CD4-positive, alpha-beta T cell treated with Interleukin-10 for 1 hour (primary cell): ENCODE results near the gene ASB2.
A peak's percentile ranks its signal among the peaks of the same experiment; 100 is the strongest.

Experiments
- DNase-seq: peaks from one replicate; pipeline ENCODE4 v3.0.0-alpha.2; 2020

The ASB2 gene

DNA sequence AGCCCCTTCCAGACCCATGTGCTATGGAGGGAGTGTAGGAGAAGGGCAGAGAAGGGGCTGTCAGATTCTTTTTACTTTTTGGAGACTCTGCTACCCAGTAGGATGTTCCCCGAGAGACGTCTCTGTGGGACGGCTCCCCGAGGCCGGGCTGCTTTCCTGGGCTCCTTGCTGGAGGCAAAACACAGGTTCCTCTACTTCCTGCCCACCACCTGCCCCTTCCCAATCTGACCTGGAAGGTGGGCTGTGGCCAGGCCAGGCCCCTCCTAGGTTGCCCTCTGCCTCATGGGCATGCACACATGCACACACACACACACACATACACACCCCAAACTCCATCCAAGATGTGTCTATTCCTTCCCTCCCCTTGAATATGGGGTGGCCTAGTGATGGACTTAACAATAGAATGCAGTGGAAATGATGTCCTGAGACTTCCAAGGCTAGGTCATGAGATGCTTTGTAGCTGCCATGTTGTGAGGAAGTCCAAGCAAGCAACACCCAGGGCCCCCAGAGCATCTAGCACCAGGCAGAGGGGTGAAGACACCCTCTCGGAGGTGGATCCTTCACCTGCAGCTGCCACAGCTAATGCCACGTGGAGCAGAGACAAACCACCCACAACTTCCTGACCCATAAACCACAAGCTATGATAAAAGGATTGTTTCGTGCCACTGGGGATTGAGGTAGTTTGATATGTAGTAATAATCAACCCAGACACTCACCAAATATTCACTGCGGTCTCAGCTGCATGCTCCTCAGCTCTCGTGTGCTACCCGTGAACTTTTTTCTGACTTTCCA is 1.6 kb upstream of the ASB2 start:
- peak; percentile 81 for DNase-seq

DNA sequence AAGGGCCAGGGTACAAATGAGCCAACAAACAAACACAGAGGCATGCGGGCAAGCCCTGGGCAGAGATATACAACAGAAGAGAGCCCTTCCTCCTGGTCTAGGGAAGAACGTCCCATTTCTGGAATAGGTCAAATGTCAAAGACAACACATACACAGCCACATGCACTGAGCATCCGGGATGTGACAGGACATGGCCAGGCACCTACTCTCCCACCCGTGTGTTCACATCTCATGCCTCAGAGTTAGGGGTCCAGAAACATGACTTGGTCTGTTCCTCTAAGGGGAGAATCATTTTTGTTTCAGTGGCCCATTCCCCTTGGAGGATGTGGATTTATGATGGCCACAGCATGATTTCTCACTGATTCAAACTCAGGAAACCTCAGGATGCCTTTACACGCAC is 801 bp upstream of the ASB2 start:
- no peak for DNase-seq

DNA sequence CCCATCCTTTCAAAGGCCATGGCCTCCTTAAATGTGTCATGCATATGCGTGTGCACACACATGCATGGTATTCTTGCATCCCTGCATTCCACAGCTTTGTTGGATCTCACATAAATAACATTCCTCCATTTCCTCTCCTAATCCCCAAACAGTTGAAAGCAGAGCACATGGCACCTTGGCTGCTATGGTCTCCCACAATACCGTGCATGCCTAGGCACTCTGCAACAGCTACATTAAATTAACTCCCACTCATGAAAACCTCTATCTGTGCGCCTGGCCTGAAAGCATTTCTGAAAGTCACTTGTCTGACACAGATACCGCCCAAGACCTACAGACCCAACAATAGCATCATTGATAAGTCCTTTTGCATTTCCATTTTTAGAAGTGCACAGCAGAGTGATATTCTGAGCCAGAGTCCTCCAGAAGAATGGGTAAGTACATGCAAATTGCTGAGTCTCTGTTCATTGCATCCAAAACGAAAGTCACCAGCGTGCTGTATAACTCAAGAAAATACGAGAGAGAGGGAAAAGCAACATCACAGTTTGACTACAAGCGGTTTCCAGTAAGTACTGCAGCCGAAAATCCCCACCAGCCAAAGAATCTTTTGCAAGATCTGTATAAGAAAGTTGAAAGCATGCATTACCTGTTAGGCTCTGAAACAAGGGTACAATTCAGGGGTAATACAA is 436 bp downstream of the ASB2 start:
- DNase-seq = no peak

DNA sequence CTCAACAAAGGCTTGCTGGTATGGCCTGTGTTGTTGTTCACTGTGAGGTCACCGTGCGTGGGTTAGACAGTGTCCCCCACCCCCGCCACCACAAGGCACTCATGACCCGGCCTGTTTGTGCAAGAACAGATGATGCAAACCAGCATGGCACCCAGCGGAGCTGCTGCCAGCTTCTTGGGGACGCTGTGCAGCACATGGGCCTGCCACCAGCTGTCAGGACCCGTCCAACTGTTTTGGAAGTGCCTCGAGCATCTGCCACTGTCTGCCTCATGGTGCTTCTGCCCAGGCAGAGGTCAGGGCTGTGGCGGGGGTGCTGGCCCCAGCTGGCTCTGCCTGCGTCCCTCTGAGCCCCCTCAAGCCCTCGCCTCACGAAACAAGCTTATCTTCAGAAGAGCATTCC is 1.5 kb downstream of the ASB2 start:
- no peak for DNase-seq

DNA sequence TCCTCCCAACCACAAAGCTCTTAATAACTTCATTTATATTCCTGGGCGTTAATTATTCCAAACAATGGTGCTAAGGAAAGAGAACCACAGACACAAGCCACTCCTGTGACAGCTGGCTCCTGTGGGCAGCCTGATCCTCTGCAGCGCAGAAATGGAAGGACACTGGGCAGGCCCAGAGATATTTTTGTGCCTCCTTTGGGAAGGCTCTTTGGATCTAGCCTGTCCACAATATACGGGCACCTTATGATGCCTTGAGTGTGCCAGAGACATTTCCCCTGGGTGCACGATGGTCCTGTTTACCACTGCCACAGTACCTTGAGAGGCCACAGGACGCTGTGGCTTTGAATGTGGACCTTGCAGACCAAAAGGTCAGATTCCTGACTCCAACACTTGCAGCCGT is 2.1 kb downstream of the ASB2 start:
- DNase-seq = no peak

DNA sequence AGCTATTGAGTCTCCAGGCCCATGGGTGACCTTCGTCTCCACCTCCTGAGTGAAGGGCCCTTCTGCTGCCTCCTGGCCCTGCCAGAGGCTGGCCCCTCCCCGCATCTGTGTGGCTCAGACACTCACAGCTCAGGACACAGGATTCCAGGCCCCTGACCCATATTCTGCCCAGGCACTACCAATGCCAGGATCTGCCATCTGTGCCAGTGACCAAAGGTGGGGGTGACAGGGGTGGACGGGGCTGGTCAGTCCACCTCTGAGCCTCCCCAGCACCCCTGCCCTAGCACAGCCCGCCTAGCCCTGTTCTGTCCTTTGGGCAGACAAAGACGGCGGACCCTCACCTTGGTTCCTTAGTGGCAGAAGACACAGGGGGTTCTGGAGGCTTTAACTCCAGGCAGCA is 2.8 kb downstream of the ASB2 start:
- DNase-seq = no peak

DNA sequence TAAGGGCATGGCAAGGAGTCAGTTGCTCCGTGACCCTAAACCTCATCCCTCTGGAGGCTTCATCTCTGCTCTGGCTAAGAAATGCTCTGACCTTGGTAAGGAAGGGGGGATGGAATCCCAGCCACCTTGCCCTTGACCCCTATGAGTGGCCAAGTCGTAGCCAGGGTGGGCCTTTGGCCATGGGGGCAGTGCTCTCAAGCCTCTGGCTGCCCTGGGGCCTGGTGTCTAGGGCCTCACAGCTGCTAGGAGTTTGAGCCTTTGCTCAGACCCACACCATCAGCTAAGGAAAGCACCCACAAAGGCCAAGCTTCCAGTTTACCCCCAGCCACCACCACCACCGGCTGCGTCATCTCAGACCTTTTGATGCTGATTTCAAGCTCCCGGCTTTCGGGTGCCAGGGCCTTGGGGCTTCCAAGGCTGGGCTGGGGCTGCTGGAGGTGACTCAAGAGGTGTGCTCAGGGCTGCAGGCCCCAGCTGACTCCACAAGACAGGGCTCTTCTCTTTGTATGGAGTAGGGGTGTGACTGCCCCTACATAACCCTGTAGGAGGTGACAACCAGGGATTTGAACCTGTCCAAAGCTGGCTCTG is 3.7 kb downstream of the ASB2 start:
- DNase-seq = no peak

DNA sequence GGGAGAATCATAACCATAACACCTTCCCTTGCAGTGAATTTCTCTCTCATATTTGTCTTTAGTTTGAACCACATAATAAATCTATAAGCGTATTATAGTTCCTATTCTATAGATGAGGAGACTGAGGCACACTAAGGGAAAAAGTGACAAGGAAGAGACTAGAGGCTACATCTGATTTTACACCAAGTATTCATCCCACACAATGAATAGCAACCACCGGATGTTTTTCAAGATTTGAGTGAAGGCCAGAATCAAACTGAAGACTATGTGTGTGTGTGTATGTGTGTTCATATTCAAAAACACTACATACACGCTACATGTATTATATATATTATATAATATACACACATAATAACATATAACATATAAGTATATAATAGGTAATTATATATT is 4.7 kb downstream of the ASB2 start:
- DNase-seq = no peak

DNA sequence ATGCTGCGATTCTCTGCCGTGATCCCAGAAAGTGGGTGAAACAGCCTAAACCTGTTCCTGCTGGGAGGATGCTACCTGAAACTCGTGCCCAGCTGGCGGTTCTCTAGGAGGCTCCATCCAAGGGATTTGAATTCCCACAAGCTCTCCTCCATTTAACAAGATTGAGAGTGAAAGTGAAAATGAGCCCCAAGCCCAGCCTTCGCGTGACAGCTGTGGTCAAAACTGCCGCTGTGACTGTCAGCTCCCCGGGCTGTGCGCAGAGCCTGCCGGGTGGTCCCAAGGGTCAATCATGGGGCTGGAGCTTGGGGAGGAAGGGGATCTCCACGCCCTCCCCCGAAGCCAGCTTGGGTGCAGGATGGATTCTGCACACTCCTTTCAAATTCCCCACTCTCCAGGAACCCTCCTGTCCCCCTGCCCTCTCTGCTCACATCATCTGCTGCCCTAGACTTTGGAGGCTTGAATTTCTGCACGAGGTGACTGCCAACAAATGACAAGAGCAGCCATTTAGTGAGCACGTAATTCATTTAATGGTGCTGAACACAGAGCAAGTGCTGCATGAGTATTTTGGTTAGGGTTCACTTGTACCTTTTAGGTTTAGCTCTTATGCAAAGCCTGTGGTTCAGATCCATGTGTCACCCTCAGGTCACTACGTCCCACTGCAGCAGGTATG is 5.3 kb downstream of the ASB2 start:
- DNase-seq = peak; percentile 50

DNA sequence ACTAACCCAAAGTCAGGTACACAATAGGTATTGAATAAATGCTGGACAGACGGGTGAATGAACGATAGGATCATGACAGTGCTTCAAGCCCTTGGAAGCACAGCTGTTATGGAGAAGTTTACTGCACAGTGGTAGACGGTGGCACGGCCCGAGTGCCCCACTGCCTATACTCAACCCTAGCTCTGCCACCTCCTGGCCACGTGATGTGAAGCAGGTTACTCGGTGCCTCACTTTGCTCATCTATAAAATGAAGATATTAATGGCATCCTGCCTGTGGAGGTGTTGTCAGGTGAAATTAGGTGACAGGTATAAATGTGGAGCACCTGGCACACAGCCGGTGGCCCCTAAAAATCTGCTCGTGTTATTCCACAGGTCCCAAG is 5.8 kb downstream of the ASB2 start:
- peak; percentile 81 for DNase-seq

DNA sequence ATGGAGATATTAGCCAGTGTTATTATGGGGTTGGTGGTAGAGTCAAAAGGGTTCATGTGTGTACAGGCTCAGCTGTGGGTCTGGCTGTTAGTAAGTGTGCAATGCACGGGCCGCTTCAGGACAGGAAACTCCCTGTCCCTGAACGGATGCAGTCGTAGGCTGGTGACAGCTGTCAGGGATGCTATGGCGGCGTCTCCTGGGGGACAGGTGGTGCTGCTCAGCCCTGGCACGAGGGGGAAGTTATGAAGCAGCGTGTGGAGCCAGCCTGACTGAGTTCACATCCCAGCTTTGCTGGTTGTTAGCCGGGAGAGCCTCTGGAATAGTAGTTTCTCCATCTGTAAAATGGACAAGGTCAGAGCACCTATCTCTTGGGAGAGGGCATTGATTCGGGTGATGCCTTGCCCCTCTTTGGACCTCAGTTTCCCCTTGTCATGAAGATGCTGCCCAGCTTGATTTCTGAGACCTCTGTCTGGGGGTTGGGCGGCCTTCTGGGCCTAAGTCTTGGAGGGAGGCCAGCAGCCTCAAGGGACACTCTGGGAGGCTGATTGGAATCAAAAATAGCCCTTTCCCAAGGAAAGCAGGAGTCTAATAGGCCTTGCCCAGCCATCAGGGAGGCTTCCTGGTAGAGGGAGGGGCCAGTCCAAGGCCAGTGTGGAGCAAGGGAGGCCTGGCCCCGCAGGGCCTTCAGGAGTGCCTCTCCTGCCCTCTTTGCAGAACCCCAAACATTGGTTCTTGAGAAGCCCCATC is 7.1 kb downstream of the ASB2 start:
- DNase-seq = no peak

DNA sequence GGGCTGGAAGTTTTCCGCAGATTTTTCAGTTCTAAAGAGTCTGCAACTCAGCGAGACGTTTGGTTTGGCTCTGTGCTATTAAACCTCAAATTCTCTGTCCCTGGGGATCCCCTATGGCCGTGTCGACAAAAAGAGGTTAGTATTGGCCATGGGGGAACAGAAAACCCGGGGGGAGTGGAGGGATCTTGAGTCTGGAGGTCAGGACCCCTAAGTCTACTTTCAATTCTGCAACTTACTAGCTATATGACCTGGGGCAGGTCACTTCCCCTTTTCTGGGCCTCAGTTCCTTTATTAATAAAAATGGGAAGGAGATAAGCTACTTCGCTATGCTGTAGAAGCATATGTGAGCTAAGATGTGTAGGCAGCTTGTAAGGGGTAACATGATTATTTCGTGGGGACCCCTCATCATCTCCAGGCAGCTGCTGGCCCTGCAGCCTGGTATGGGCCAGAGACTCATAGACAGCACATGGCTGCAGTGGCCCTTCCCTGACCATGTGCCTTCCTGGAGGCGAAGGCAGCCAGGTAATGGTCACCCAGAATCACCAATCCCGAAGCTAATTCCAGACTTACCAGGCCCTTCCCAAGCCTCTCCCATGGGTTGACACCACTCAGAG is 8.6 kb downstream of the ASB2 start:
- no peak for DNase-seq

DNA sequence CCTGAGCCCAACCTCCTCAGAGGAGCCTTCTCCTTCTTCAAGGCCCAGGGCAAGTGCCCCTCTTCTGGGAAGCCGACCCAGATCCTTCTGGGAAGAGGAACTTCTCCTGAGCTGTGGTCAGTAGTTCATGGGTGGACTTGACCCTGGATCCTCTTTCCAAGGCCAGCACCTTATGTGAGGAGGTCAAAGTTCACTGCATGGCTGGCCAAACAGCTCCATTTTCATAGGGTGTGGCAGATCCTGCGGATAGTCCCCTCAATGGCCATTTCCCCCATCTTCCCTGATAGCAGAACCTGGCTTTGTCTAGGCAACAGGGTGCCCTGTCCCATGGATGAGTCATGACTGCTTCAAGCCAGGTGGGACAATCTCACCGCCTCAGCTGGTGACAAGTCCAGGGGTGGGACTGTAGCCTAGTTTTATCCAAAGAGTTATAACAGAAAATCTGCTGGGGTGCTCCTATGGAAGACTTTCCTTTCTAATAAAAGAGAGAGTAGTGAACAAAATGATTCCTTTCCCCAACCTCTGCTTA is 10.4 kb downstream of the ASB2 start:
- DNase-seq = no peak

DNA sequence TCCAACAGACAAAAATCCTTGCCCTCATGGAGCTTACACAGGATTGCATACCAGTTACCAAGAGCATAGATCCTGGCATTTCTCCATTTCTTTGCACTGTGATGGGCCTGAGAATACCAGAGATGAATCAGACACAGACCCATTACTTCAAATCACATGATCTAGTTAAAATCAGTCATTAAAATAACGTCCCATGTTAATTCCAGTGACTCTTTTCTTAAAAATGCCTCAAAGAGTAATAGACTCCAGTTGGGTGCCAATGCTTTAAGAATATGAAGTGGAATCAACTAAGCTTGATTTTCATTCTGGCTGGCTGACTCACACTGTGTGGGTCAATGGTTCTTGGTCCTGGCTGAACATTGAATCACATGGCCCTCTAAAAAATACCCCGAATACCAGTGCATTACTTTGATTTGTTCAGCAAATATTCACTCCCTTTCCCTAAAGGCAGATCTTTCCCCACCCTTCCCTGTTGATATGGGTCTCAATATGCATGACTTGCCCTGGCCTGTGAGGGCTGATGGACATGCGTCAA is 11.0 kb downstream of the ASB2 start:
- DNase-seq = no peak

DNA sequence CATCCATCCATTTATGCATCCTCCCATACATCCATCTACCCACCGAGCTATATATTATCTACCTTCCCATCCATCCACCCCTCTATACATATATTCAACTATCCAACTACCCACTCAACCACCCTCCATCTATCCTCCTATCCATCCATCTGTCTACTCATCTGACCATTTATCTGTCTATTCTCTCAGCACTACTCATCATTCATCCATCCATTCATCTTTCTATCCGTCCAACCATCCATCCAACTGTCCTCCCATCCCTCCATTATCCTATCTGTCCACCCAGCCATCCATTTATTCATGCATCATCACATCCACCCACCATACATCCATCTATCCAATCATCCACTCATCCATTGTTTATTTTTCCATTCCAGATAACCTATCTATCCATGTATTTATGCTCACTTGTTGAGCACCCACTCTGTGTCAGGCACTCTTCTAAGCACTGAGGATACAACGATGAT is 11.5 kb downstream of the ASB2 start:
- DNase-seq = no peak

DNA sequence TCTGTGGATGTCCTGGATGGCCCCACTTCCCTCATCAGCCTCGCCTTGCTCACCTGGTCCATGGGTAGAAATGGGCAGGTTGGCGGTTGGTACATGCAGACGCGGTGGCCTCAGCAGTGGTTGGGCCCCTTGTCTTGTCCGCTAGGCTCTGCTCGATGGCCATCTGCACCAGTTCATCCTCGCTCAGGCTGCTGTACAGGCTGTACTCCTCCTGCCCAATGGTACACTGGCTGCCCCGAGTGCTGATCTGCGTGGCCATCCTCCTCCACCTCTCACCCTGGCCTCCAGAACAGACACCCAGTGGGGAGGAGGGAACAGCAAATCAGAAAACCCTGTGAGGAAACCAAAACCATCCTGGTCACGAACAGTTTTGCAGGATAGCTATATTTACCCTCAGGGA is 12.1 kb downstream of the ASB2 start:
- DNase-seq = no peak

DNA sequence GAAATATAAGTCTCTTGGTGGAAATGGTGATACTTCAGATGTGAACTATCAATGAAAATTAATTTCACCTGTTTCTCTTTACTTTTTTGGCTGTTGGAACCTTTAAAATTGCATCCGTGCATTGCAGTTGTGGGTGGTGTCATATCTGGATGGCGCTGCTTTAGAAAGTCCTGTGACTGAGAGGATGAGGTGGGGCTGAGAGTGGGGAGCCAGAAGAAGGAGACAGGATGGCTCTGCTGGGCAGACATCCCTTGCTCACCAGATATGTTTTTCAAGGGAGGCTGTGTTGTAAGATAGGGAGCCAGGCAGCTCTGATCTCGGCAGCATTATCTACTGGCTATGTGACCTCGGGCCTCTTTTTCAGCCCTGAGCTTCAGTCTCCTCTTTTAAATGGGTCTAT is 12.7 kb downstream of the ASB2 start:
- no peak for DNase-seq

DNA sequence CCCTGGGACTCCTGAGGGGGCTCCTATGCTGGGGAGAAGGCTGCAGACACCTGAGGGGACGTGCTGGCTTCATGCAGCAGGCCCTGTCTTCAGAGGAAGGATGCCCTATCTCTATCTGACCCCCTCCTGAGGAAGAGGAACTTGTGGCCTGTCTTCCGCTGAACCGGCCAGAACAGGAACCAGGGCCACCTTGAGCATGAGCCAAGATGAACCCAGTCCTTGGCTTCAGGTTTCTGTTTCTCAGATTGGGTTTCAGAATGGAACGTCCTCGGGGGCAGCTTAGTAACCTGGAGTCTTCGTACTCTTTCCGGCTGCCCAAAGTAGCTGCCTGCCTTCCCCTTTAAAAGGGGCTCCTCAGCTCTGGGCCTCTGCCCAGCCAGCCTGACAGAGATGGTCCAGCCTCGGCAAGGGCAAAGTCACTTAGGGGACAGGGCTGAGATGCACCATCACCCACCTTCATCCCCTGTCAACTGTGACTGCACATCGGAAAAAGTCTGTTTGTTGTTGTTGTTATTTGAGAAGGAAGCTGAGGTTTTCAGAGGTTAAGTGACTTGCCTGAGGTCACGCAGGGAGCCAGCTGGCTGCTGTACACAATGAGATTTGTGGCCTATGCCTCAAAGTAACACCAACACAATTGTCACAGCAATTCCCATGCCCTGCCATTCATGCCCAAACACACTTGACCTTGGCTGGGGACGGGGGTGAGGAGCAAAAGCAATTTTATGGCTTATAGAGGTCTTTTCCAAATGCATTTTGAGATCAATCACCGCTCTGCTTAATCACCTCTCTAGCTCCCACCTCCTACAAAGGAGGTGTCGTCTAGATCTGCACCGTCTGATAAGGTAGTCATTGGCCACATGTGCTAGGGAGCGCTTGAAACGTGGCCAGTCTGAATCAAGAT is 13.4 kb downstream of the ASB2 start:
- DNase-seq = peak; percentile 67

DNA sequence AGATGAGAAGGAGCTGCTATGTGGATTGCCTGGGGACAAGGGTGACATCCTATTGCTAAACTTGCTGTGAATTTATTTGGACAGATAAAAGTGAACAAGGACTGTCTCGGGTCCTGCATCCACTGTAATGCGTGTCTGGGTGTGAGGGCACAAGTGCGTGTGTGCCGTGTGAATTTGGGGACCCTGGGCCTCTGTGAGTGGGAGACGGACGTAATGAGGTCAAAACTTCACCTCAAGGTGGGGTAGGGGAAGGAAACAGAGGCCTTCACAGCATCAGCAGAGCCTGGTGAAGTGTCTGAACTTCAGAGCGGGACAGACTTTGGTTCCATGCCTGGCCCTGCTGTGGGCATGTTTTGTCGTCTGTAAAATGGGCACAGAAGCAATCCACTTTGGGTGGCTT is 14.8 kb downstream of the ASB2 start:
- DNase-seq = no peak

DNA sequence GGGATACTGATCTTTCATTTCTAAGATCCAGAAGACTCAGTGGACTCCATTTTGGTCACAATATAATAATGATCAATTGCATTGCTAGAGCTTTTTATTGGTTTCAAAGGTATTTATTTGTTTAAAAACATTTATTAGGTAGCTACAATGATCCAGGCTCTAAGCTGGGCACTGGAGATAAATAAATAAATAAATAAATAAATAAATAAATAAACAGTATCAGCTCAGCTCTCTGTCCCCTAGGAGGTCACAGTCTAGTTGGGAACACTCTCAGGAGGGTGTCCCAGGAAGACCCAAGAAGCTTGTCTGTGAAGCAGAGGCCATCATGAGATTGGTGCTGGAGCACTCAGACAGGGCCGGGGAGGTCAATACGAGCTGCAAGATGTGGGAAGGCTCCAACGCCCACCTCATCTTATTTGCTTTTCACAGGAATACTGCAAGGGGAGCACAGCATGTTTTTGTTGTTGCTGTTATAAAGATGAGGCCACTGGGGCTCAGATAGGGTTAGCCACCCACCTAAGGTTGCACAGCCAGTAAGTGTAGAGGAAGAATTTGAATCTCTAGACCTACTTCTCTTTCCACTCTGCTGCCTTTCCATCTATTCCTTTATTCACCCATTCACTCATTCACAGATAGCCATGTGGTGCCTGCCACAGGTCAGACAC is 15.5 kb downstream of the ASB2 start:
- DNase-seq = no peak
